AG04450 (cell line): ENCODE results near the gene CAPN7. TPM values are rescaled to one million over a fixed set of nuclear protein-coding genes. Genes with fewer than 3 reads are reported as not detected.

Experiments used
- CTCF ChIA-PET: fragments of 300-600, 350-600 bp; formaldehyde crosslinking; extraction: SDS; loops from one replicate; lab custom pipeline; 2022; ENCODE audit warnings: antibody characterized with exemption, inconsistent platforms; lab: Charles Lee
- POLR2A ChIA-PET: fragments of 350-600 bp; formaldehyde crosslinking; extraction: SDS; loops from one replicate; lab custom pipeline; 2021; ENCODE audit warnings: antibody characterized with exemption, inconsistent platforms; lab: Yijun Ruan, JAX
- DNase-seq: peaks from one replicate; pipeline ENCODE4 v3.0.0-alpha.2; 2011; ENCODE audit warnings: low read depth, low spot score
- H3K27ac ChIP-seq: one replicate; pipeline ENCODE4 v1.5.1; 2012; ENCODE audit warnings: low read depth, low read length, control low read depth
- H3K27me3 ChIP-seq: one replicate; pipeline ENCODE4 v1.6.0; 2012; ENCODE audit warnings: low read length; ENCODE audit not compliant: control insufficient read depth, insufficient read depth
- H3K4me3 ChIP-seq: 2 replicates; pipeline ENCODE4 v1.5.1; 2011; ENCODE audit warnings: mild to moderate bottlenecking, low read depth, low read length, control low read depth
- H3K9me3 ChIP-seq: 2 replicates; pipeline ENCODE4 v1.5.1; 2012; ENCODE audit warnings: low read length; ENCODE audit not compliant: control insufficient read depth, insufficient read depth
- CTCF ChIP-seq: IDR thresholded peaks from 2 replicates; pipeline ENCODE4 v1.5.1; 2011; ENCODE audit warnings: low read depth, low read length, control low read depth, inconsistent platforms
- polyA plus RNA-seq: library from polyadenylated mRNA; depleted of rRNA; stranded (reverse); fragments of >200 nt; gene quantifications from 2 replicates; pipeline ENCODE4 v1.2.3, GENCODE V29; 2011

The CAPN7 gene
- polyA plus RNA-seq, 1 experiment = 29.0 TPM

- H3K4me3 ChIP-seq = no peak overlapping the region
- ChIA-PET CTCF (no interaction called here), POLR2A (no interaction called here)
- TF ChIP-seq CTCF = no peak
- H3K27ac ChIP-seq = no peak overlapping the region
- no peaks in the 10 kb centered on the region for H3K9me3 ChIP-seq
- no peak for DNase-seq
- peaks cover 24% of the 10 kb centered on the region for H3K27me3 ChIP-seq
These were observed 33.2 kb upstream of the CAPN7 start for GRCh38 chr3:15172806-15173205.

- peaks cover 34% of the 10 kb centered on the region for H3K27me3 ChIP-seq
- ChIA-PET CTCF (no interaction called here), POLR2A (no interaction called here)
- no peak overlapping the region for H3K4me3 ChIP-seq
- DNase-seq = no peak
- H3K9me3 ChIP-seq = no peaks in the 10 kb centered on the region
- H3K27ac ChIP-seq = no peak overlapping the region
- TF ChIP-seq CTCF = no peak
These were observed 31.1 kb upstream of the CAPN7 start for GRCh38 chr3:15174953-15175352.

GRCh38 chr3:15175605-15176004 lies 30.4 kb upstream of the CAPN7 start:
- no peak for TF ChIP-seq CTCF
- DNase-seq = no peak
- ChIA-PET POLR2A (no interaction called here), CTCF (no interaction called here)
- no peaks in the 10 kb centered on the region for H3K9me3 ChIP-seq
- no peak overlapping the region for H3K4me3 ChIP-seq
- H3K27me3 ChIP-seq = peaks cover 35% of the 10 kb centered on the region
- no peak overlapping the region for H3K27ac ChIP-seq

GRCh38 chr3:15180042-15180611 lies 25.9 kb upstream of the CAPN7 start:
- no peak overlapping the region for H3K27ac ChIP-seq
- DNase-seq = no peak
- POLR2A ChIA-PET = interaction anchor here (0.6 to 1.2 kb wide), 2 partner anchors 16 to 26 kb away, joined by 3 to 4 read pairs; partner anchors contain the start of gene CAPN7
- H3K9me3 ChIP-seq = no peaks in the 10 kb centered on the region
- no peak overlapping the region for H3K4me3 ChIP-seq
- CTCF ChIA-PET = interaction anchor here (1.3 to 1.4 kb wide), 2 partner anchors 23 to 72 kb away, joined by 5 to 7 read pairs; no protein-coding TSS in a partner anchor
- peaks cover 30% of the 10 kb centered on the region for H3K27me3 ChIP-seq
- TF ChIP-seq CTCF = no peak

GRCh38 chr3:15181511-15181910 lies 24.5 kb upstream of the CAPN7 start:
- H3K27me3 ChIP-seq = peaks cover 29% of the 10 kb centered on the region
- CTCF ChIA-PET = interaction anchor here (1.1 to 1.3 kb wide), 2 partner anchors 73 to 224 kb away, joined by 3 to 5 read pairs; no protein-coding TSS in a partner anchor

More at GRCh38 chr3:15181511-15181910, 24.5 kb upstream of the CAPN7 start:
- POLR2A ChIA-PET = no interaction called here
- TF ChIP-seq CTCF = no peak
- H3K4me3 ChIP-seq = no peak overlapping the region
- H3K9me3 ChIP-seq = no peaks in the 10 kb centered on the region
- no peak for DNase-seq
- H3K27ac ChIP-seq = no peak overlapping the region
